GM23338 (cell line): ENCODE data around the gene DCBLD2. TPM values are rescaled to one million over a fixed set of nuclear protein-coding genes. Genes with fewer than 3 reads are reported as not detected.

Source experiments
- CREB1 ChIP-seq: fragments of 250-450 bp; sonication (Bioruptor Pico); IDR thresholded peaks from 2 replicates; pipeline ENCODE4 v1.5.0; 2020; ENCODE audit warnings: low read depth, mild to moderate bottlenecking, moderate library complexity
- EZH2 ChIP-seq: fragments of 200-600 bp; sonication (generic); IDR thresholded peaks from one replicate; pipeline ENCODE4 v1.8.0; 2017; ENCODE audit warnings: antibody characterized with exemption, mild to moderate bottlenecking, low read depth; ENCODE audit not compliant: unreplicated experiment
- NANOG ChIP-seq: IDR thresholded peaks from 2 replicates; pipeline ENCODE4 v1.6.1; 2016; ENCODE audit warnings: antibody characterized with exemption, borderline replicate concordance
- POLR2AphosphoS5 ChIP-seq: IDR thresholded peaks from 2 replicates; pipeline ENCODE4 v1.6.1; 2016; ENCODE audit warnings: antibody characterized with exemption, low read depth
- ZNF114 ChIP-seq: fragments of 250-450 bp; sonication (Bioruptor Pico); IDR thresholded peaks from 2 replicates; pipeline ENCODE4 v1.5.0; 2020; ENCODE audit warnings: mild to moderate bottlenecking, moderate library complexity
- ZNF331 ChIP-seq: fragments of 250-450 bp; sonication (Bioruptor Pico); IDR thresholded peaks from 2 replicates; pipeline ENCODE4 v1.5.0; 2020; ENCODE audit warnings: low read depth, mild to moderate bottlenecking, moderate library complexity
- polyA plus RNA-seq: library from polyadenylated mRNA; unstranded; fragments of >200 nt; fragmentation: Nextera tagmentation; extraction: Ambion mirVana; gene quantifications from 2 replicates; pipeline ENCODE4 v1.2.1, GENCODE V29; 2016
- total RNA-seq: library from RNA; depleted of rRNA; stranded (reverse); fragments of >200 nt; shearing (Covaris generic); gene quantifications from 2 replicates; pipeline ENCODE4 v1.2.3, GENCODE V29; 2014
- TF ChIP-seq, protein P1 (sequence below): fragments of 250-450 bp; sonication (Bioruptor Pico); IDR thresholded peaks from 2 replicates; pipeline ENCODE4 v1.5.0; 2020; ENCODE audit warnings: mild to moderate bottlenecking, moderate library complexity
- TF ChIP-seq, protein P2 (sequence below): IDR thresholded peaks from 2 replicates; pipeline ENCODE4 v1.6.1; 2016; ENCODE audit warnings: antibody characterized with exemption

Gene DCBLD2
- total and polyA plus RNA-seq, 2 experiments from 2014 or later, result 25.9 to 69.7 TPM

DNA sequence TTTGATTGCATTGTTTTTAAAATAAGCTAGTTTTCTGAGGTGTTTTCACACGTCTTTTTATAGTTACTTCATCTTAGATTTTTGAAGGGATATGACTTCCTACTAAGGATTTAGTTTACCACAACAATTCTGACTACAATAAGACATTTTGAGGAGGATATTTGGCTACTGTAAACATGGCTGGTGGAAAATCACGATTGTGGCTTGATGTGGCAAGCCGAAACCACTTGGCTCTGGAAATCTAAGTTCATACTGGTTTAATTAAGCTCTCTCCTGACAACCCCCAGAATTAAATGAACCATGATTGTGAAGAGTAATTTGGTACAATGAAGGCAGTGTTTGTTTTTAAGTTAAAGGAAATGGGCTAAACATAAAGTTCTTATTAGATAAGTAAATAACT is 107.5 kb downstream of the DCBLD2 start (continued):
- TF ChIP-seq, protein P1, sequence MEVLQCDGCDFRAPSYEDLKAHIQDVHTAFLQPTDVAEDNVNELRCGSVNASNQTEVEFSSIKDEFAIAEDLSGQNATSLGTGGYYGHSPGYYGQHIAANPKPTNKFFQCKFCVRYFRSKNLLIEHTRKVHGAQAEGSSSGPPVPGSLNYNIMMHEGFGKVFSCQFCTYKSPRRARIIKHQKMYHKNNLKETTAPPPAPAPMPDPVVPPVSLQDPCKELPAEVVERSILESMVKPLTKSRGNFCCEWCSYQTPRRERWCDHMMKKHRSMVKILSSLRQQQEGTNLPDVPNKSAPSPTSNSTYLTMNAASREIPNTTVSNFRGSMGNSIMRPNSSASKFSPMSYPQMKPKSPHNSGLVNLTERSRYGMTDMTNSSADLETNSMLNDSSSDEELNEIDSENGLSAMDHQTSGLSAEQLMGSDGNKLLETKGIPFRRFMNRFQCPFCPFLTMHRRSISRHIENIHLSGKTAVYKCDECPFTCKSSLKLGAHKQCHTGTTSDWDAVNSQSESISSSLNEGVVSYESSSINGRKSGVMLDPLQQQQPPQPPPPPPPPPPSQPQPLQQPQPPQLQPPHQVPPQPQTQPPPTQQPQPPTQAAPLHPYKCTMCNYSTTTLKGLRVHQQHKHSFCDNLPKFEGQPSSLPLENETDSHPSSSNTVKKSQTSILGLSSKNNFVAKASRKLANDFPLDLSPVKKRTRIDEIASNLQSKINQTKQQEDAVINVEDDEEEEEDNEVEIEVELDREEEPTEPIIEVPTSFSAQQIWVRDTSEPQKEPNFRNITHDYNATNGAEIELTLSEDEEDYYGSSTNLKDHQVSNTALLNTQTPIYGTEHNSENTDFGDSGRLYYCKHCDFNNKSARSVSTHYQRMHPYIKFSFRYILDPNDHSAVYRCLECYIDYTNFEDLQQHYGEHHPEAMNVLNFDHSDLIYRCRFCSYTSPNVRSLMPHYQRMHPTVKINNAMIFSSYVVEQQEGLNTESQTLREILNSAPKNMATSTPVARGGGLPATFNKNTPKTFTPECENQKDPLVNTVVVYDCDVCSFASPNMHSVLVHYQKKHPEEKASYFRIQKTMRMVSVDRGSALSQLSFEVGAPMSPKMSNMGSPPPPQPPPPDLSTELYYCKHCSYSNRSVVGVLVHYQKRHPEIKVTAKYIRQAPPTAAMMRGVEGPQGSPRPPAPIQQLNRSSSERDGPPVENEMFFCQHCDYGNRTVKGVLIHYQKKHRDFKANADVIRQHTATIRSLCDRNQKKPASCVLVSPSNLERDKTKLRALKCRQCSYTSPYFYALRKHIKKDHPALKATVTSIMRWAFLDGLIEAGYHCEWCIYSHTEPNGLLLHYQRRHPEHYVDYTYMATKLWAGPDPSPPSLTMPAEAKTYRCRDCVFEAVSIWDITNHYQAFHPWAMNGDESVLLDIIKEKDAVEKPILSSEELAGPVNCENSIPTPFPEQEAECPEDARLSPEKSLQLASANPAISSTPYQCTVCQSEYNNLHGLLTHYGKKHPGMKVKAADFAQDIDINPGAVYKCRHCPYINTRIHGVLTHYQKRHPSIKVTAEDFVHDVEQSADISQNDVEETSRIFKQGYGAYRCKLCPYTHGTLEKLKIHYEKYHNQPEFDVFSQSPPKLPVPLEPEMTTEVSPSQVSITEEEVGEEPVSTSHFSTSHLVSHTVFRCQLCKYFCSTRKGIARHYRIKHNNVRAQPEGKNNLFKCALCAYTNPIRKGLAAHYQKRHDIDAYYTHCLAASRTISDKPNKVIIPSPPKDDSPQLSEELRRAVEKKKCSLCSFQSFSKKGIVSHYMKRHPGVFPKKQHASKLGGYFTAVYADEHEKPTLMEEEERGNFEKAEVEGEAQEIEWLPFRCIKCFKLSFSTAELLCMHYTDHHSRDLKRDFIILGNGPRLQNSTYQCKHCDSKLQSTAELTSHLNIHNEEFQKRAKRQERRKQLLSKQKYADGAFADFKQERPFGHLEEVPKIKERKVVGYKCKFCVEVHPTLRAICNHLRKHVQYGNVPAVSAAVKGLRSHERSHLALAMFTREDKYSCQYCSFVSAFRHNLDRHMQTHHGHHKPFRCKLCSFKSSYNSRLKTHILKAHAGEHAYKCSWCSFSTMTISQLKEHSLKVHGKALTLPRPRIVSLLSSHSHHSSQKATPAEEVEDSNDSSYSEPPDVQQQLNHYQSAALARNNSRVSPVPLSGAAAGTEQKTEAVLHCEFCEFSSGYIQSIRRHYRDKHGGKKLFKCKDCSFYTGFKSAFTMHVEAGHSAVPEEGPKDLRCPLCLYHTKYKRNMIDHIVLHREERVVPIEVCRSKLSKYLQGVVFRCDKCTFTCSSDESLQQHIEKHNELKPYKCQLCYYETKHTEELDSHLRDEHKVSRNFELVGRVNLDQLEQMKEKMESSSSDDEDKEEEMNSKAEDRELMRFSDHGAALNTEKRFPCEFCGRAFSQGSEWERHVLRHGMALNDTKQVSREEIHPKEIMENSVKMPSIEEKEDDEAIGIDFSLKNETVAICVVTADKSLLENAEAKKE (CRISPR knock-in tag), result no peak
- TF ChIP-seq CREB1 (CRISPR knock-in tag) (no peak), EZH2 (no peak), POLR2AphosphoS5 (no peak), NANOG (no peak), ZNF331 (no peak), ZNF114 (CRISPR knock-in tag) (no peak)
- TF ChIP-seq, protein P2, sequence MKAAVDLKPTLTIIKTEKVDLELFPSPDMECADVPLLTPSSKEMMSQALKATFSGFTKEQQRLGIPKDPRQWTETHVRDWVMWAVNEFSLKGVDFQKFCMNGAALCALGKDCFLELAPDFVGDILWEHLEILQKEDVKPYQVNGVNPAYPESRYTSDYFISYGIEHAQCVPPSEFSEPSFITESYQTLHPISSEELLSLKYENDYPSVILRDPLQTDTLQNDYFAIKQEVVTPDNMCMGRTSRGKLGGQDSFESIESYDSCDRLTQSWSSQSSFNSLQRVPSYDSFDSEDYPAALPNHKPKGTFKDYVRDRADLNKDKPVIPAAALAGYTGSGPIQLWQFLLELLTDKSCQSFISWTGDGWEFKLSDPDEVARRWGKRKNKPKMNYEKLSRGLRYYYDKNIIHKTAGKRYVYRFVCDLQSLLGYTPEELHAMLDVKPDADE, result no peak
